HG02798 (cell line): ENCODE data around the gene FOXRED2.
A peak's percentile ranks its signal among the peaks of the same experiment; 100 is the strongest.
"Not testable (repeated sequence)": the region's sequence is repeated elsewhere in the genome, so short reads cannot be mapped to it uniquely, and the experiment has no call there.

ENCODE experiments used
- ATAC-seq: cut with Tn5 transposase; IDR thresholded peaks from one replicate; pipeline ENCODE4 v1.9.1; 2021; ENCODE audit warnings: mild to moderate bottlenecking; ENCODE audit not compliant: unreplicated experiment, poor library complexity

The FOXRED2 gene

GRCh38 chr22:36520423-36520822, 13.6 kb upstream of the FOXRED2 start:
- ATAC-seq = no peak

- ATAC-seq = not testable (repeated sequence)
Measured at GRCh38 chr22:36519906-36520305, 13.1 kb upstream of the FOXRED2 start.

GRCh38 chr22:36514766-36515165, 7.9 kb upstream of the FOXRED2 start:
- ATAC-seq = no peak

GRCh38 chr22:36512991-36513390, 6.2 kb upstream of the FOXRED2 start:
- ATAC-seq = no peak

- no peak for ATAC-seq
Measured at GRCh38 chr22:36512333-36512732, 5.5 kb upstream of the FOXRED2 start.

GRCh38 chr22:36510966-36511881, 4.4 kb upstream of the FOXRED2 start:
- no peak for ATAC-seq

GRCh38 chr22:36510384-36510783, 3.5 kb upstream of the FOXRED2 start:
- no peak for ATAC-seq

GRCh38 chr22:36507518-36508010, 724 bp upstream of the FOXRED2 start:
- ATAC-seq = no peak

- no peak for ATAC-seq
Measured at GRCh38 chr22:36505998-36506635, 723 bp downstream of the FOXRED2 start.

GRCh38 chr22:36497910-36498665, 8.8 kb downstream of the FOXRED2 start:
- no peak for ATAC-seq

- ATAC-seq = no peak
Measured at GRCh38 chr22:36493690-36494110, 13.1 kb downstream of the FOXRED2 start.

- ATAC-seq = no peak
Measured at GRCh38 chr22:36492109-36492508, 14.7 kb downstream of the FOXRED2 start.

GRCh38 chr22:36491155-36491554, 15.7 kb downstream of the FOXRED2 start:
- no peak for ATAC-seq

GRCh38 chr22:36486619-36487384, 20.0 kb downstream of the FOXRED2 start:
- no peak for ATAC-seq

- ATAC-seq = peak; percentile 91
Measured at GRCh38 chr22:36481393-36482168, 25.3 kb downstream of the FOXRED2 start, which contains the start of gene TXN2. Gene TXN2, minus strand, starts transcription at chr22:36481640. Its CDS starts 803 bp downstream, at chr22:36480837.

- ATAC-seq = no peak
Measured at GRCh38 chr22:36480941-36481392, 25.9 kb downstream of the FOXRED2 start.

- ATAC-seq = no peak
Measured at GRCh38 chr22:36478966-36479365, 27.9 kb downstream of the FOXRED2 start.

GRCh38 chr22:36475341-36475740, 31.5 kb downstream of the FOXRED2 start:
- no peak for ATAC-seq

- ATAC-seq = no peak
Measured at GRCh38 chr22:36472689-36473088, 34.2 kb downstream of the FOXRED2 start.
